Adrenal gland (tissue), 5 donors: ENCODE data around the gene AFTPH.

ENCODE experiments used
- POLR2A ChIP-seq, 2 donors: fragments of 450-650 bp; IDR thresholded peaks; one replicate each; pipeline ENCODE4 v1.6.1; 2017; ENCODE audit warnings: antibody characterized with exemption in 2 of 2, mild to moderate bottlenecking in 2 of 2, moderate library complexity in 1 of 2
- TF ChIP-seq, protein P1 (sequence below), 6 experiments: fragments of 450-650 bp in 4 of 6; fragments of 200-600 bp in 2 of 6; sonication (generic) in 1 of 6; IDR thresholded peaks; 1 replicate in 5 of 6; 2 replicates in 1 of 6; pipeline versions ENCODE4 v1.5.1 to v1.8.0; 2016 to 2021; ENCODE audit warnings: antibody characterized with exemption in 6 of 6, mild to moderate bottlenecking in 2 of 6, moderate library complexity in 1 of 6
- donor health status: DM: no; HTN: no; CAD: no.

DNA sequence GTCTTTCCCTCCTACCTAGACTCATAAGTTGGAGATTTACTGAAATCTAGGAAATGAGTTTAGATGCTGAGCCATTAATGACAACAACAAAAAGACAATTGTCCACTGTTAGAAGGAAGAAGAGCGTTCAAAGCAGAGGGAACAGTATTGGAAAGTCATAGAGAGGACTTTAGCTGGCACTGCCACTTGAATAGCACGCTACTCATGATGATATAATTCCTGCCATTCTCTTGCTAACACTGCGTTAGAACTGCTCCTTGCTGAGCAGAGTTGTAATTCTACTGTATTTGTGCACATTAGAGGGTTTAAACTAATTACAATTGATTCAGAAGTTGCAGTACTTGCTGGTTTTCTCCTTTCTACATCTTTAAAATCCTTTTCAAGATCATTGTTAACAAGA is 9.0 kb upstream of the AFTPH start:
- TF ChIP-seq, protein P1, sequence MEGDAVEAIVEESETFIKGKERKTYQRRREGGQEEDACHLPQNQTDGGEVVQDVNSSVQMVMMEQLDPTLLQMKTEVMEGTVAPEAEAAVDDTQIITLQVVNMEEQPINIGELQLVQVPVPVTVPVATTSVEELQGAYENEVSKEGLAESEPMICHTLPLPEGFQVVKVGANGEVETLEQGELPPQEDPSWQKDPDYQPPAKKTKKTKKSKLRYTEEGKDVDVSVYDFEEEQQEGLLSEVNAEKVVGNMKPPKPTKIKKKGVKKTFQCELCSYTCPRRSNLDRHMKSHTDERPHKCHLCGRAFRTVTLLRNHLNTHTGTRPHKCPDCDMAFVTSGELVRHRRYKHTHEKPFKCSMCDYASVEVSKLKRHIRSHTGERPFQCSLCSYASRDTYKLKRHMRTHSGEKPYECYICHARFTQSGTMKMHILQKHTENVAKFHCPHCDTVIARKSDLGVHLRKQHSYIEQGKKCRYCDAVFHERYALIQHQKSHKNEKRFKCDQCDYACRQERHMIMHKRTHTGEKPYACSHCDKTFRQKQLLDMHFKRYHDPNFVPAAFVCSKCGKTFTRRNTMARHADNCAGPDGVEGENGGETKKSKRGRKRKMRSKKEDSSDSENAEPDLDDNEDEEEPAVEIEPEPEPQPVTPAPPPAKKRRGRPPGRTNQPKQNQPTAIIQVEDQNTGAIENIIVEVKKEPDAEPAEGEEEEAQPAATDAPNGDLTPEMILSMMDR (IDR thresholded peaks at IDR 0.05): no peak
- TF ChIP-seq POLR2A (IDR thresholded peaks at IDR 0.05): no peak
